ENCODE measurements around the gene LDLRAD4.

- no peak for TF ChIP-seq CTCF (IDR thresholded peaks at IDR 0.05; ENCODE audit: borderline replicate concordance, extremely low read depth, low read length, poor library complexity, severe bottlenecking)
- no peak for TF ChIP-seq EZH2 (IDR thresholded peaks at IDR 0.05; ENCODE audit: borderline replicate concordance, low read depth, low read length, severe bottlenecking)
Observed at GRCh38 chr18:13549880-13550232, 331.3 kb downstream of the LDLRAD4 start.

Data from DND-41 (cell line).